Fibroblast of lung (primary cell): ENCODE data around the gene MUC4.

Experiments
- EZH2 ChIP-seq: IDR thresholded peaks from 2 replicates; pipeline ENCODE4 v1.5.1; 2012; ENCODE audit warnings: low read length, control low read depth, mild to moderate bottlenecking; ENCODE audit errors: missing control alignments
- TF ChIP-seq, protein P1 (sequence below), 2 donors: IDR thresholded peaks in 1 of 2; conservative IDR thresholded peaks in 1 of 2; 1 replicate in 1 of 2; 2 replicates in 1 of 2; pipeline ENCODE4 v1.5.1; 2011 to 2012; ENCODE audit warnings: low read length in 2 of 2, control low read depth in 1 of 2, inconsistent platforms in 1 of 2, low read depth in 1 of 2, mild to moderate bottlenecking in 1 of 2

DNA sequence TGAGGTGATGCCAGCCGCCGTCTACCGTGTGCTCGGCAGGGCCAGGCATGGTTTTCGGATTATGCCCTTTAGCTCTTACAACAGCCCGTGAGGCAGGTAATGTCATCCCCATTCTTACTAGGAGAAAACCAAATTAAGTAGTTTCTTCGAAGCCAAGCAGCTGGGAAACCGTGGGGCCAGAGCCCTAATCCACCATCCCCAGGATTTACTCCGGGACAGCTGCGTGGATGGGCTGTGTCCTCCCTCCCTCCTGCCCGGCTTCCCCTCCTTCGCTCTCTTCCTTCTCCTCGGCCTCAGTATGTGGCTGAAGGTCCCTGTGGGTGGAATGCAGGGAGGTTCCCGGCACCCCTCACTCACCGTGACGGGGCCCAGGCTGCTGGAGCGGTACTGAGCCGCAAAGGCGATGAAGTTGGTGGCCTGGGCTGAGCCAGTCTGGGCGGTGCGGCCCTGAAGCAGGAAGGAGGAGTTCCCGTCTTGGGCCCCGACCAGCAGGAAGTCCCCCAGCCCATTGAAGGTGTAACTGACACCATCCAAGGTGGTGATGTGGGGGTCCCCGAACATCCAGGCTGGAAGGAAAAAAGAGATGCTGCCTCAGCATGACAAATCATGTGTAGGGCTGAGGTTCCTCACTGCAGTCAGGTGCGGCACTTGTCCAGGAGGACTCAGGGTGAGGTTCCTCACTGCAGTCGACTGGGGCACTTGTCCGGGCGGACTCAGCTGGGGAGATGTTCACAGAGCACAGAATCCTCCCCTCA, 48.5 kb downstream of the MUC4 start:
- TF ChIP-seq, protein P1, sequence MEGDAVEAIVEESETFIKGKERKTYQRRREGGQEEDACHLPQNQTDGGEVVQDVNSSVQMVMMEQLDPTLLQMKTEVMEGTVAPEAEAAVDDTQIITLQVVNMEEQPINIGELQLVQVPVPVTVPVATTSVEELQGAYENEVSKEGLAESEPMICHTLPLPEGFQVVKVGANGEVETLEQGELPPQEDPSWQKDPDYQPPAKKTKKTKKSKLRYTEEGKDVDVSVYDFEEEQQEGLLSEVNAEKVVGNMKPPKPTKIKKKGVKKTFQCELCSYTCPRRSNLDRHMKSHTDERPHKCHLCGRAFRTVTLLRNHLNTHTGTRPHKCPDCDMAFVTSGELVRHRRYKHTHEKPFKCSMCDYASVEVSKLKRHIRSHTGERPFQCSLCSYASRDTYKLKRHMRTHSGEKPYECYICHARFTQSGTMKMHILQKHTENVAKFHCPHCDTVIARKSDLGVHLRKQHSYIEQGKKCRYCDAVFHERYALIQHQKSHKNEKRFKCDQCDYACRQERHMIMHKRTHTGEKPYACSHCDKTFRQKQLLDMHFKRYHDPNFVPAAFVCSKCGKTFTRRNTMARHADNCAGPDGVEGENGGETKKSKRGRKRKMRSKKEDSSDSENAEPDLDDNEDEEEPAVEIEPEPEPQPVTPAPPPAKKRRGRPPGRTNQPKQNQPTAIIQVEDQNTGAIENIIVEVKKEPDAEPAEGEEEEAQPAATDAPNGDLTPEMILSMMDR (conservative IDR thresholded peaks at IDR 0.05 in 1 of 2, IDR thresholded peaks at IDR 0.05 in 1 of 2; ENCODE audit: low read depth in 1 of 2, low read length in 2 of 2) = no peak
- TF ChIP-seq EZH2 = peak; percentile 31
